HG03108 (cell line): ENCODE results near the gene FAM161B.
"Not testable (repeated sequence)": the region's sequence is repeated elsewhere in the genome, so short reads cannot be mapped to it uniquely, and the experiment has no call there.

Source experiments
- ATAC-seq: cut with Tn5 transposase; IDR thresholded peaks from one replicate; pipeline ENCODE4 v1.9.1; 2021; ENCODE audit warnings: moderate library complexity; ENCODE audit not compliant: unreplicated experiment

FAM161B gene

DNA sequence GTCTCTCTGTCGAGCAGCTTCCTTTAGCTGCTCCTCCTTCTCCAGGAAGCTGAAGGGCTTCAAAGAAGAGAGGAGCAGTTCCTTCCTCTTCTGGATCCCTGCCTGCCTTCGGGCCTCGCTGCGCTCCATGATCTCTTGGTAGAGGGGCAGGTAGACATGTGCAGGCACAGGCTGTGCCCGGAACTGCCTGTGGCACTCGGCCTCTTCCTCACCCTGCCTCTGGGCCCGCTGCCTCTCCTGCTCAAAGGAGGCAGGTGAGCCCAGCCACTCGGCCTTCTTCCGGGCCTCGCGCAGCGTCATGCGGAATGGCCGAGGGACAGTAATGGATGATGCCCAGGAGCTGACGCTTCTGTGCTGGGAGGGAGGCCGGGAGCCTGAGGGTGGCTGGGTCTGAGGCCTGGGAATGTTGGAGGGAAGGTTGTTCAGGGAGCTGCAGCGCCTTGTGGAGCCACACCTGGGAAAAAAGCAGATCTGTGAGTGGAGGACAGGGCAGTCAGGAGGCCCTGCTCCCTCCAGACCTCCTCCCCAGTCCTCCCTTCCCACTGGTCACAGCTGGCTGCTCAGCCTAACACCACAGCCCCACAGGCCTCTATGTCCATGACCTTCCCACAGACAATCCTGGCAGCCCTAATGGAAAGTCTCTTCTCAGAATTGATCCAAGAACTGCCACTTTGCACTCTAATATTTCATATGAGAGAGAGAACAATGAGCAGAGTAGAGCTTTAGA is 5.3 kb downstream of the FAM161B start:
- no peak for ATAC-seq

DNA sequence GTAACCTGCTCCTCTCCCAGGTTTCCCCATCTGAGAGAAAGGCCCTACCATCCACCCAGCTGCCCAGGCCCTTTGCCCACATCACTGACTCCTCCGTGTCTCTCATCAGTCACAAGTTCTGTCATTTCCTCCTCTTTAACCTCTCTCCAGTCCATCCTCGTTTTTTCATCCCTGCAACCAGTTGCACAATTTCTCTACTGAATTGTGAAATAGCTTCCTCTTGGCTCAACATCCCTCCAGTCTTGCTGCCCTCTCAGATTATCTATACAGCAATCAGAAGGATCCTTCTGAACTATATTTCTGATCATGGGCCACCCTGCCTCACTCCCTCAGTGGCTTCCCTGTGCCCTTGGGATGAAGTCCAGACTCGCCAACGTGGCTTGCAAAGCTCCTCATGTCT is 6.8 kb downstream of the FAM161B start:
- ATAC-seq: no peak

DNA sequence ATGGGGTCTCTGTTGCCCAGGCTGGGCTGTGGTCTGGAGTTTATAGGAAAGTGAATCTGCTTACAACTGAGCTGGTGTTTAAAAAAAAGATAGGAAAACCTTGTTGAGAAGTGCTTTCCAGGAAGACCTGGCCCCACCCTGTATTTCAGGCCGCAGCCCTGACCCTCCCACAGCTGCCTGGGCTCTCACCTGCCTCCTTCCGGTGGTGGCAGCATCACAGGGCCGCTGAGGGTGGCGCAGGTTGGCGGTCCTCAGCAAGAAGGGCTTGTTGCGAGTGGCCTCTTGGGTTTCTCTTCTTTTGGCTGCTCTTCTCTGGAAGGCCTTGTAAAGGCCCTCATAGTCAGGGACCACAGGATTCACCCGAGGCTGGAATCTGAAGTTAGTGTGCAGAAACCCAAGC is 7.7 kb downstream of the FAM161B start:
- ATAC-seq: no peak

GRCh38 chr14:73937012-73937411 is 12.9 kb downstream of the FAM161B start:
- ATAC-seq: no peak

DNA sequence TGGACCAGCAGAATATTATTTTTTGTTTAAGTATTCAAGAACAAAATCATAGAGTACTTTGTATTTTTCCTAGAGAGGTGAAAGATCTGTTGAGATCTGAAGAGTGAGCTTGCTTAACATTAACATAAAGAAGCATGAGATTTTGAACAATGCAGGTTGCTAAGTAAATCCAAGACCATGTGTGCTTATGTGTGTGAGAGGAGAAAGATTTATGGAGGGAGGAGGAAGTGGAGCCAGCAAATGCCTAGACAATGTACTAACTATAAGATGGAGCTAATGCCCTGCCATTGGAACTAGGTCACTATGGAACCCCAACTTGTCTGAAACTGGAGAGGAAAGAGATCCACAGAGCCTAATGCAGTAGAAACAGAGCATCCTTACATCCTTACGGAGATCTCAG is 13.3 kb downstream of the FAM161B start:
- ATAC-seq: no peak

- no peak for ATAC-seq
Measured at GRCh38 chr14:73935666-73936065, 14.2 kb downstream of the FAM161B start.

GRCh38 chr14:73924337-73924736 is 25.6 kb downstream of the FAM161B start:
- ATAC-seq: no peak

DNA sequence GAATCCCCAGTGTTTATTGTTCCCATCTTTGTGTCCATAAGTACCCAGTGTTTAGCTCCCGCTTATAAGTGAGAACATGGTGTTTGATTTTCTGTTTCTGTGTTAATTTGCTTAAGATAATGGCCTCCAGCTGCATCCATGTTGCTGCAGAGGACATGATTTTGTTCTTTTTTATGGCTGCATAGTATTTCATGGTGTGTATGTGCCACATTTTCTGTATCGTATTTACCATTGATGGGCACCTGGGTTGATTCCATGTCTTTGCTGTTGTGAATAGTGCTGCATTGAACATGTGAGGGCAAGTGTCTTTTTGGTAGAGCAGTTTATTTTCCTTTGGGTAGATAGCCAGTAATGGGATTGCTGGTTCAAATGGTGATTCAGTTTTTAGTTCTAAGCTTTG is 30.4 kb downstream of the FAM161B start:
- ATAC-seq: not testable (repeated sequence)

DNA sequence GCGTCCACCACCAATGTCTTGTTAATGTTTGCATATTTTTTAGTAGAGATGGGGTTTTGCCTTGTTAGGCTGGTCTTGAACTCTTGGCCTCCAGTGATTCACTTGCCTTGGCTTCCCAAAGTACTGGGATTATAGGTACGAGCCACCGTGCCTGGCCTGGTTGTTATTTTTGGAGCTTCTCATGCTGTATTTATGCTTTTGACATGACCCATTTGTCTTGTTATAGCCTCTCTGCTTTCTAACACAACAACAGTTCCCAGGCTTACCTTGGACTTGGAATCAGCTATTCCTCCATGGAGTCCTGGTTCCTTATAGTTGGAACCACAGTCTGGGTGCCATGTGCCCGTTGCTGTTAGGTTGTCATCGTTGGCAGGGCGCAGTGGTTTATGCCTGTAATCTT is 33.6 kb downstream of the FAM161B start:
- ATAC-seq: no peak

DNA sequence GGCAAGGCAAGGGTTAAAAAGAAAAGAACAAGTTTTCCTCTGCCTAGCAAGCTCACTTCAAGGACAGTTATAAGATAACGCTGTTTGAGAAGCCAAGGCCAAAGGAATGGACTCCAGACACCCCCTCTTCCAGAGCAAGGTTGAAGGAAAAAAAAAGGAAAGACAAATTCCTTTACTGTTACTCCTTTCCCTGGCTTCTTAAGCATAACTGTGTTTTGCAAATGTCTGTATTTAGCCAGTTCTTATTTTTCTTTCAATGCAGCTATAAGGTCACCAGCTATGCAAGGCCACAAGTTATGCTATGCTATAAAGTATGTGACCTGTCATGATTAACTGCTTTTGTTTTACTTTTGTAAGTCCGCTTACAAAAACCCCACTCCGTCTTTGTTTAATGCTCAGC is 36.6 kb downstream of the FAM161B start:
- ATAC-seq: no peak

GRCh38 chr14:73909681-73910080 is 40.2 kb downstream of the FAM161B start:
- ATAC-seq: no peak

DNA sequence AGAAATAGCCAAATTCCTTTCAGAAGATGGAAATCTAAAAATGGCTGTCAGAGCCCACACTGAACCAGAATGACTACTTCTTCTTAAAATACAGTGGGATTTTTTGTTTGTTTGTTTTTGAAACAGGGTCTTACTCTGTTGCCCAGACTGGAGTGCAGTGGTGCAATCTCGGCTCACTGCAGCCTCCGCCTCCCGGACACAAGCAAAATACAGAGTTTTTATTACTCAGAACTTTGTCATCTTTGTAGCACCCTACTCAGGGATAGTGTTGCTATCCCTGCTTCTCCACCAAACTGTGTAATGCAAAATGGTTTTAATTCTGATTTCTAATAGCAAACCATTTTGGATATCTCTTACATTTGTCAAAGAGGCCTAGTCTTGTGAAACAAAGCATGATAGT is 46.9 kb downstream of the FAM161B start:
- no peak for ATAC-seq

GRCh38 chr14:73896521-73896920 is 53.4 kb downstream of the FAM161B start:
- ATAC-seq: no peak

GRCh38 chr14:73895939-73896338 is 54.0 kb downstream of the FAM161B start:
- ATAC-seq: no peak

DNA sequence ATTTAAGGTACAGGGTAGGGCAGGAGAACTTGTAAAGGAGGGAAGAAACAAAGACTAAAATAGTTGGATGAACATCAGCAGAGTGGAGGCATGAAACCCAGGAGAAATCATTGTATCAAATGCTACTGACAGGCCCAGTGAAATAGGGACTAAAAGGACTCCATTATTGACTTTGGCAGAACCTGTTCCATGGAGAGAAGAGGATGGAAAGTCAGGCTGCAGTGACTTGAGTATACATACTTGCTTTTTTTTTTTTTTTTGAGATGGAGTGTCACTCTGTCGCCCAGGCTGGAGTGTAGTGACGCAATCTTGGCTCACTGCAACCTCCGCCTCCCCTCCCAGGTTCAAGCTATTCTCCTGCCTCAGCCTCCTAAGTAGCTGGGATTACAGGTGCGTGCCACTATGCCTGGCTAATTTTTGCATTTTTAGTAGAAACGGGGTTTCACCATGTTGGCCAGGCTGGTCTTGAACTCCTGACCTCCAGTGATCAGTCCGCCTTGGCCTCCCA is 55.7 kb downstream of the FAM161B start:
- ATAC-seq: not testable (repeated sequence)

DNA sequence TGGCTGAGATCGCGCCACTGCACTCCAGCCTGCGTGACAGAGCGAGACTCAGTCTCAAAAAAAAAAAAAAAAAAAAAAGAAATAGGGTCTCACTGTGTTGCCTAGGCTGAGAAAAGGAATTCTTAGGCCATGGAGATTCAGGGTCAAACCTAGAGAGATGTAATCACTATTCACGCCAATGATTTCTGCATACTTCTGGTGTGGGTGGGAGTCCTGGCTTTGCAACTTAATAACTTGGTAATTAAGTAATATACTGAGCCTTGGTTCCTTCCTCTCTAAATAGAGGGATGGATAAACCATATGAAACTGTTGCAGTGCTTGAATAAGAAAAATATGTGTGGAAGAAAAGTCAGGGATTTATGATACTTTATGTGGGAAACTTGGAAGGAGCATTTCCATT is 60.5 kb downstream of the FAM161B start:
- no peak for ATAC-seq

DNA sequence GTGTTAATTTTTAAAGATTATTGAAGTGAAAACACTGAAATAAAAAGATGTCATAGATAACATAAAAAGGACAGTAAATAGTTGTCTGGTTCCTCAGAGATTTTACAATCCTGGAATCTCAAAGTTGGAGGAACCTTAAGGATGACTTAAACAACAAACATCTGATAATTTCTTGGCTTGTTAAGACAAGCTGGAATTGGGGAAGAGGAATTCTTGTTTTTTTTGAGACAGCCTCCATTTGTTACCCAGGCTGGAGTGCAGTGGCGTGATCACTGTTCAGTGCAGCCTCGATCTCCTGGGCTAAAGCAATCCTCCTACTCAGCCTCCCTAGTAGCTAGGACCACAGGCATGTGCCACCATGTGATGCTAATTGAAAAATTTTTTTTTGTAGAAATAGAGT is 60.9 kb downstream of the FAM161B start:
- ATAC-seq: no peak

- ATAC-seq: no peak
Measured at GRCh38 chr14:73888460-73888725, 61.5 kb downstream of the FAM161B start.

DNA sequence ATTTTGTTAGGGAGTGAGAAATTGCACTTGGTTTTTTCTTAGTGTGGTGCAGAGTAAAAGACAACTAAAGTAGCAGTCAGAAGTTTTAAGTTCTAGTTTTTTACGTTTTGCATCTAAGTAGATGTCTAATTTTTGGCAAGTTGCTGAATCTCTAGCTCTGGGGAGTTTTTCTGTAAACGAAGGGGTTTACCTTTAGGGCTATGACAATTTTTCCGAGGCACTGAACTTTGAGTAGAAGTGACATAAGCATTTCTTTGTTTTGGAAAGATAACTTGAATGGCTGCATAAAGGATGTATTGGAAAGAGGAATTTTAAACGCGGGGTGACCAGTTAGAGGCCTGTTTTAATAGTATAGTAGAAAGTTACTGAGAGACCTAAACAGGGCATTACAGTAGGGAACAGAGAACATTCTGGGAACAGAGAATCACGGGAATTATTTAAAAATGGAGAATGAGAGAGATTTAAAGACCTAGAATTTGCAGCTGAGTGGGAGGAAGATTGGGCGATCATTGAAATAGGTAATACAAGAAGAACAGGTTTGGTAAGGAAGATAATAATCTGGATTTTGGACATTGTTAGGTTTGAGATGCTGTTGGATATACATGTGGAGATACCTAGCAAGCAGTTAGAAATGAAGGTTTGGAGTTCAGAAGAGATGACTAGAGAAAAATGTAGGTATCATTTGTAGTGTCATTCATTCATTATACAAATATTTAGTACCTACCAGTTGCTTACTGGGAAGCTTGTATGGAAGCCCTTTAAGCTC is 62.0 kb downstream of the FAM161B start:
- ATAC-seq: no peak

- no peak for ATAC-seq
Measured at GRCh38 chr14:73887318-73887616, 62.6 kb downstream of the FAM161B start.

DNA sequence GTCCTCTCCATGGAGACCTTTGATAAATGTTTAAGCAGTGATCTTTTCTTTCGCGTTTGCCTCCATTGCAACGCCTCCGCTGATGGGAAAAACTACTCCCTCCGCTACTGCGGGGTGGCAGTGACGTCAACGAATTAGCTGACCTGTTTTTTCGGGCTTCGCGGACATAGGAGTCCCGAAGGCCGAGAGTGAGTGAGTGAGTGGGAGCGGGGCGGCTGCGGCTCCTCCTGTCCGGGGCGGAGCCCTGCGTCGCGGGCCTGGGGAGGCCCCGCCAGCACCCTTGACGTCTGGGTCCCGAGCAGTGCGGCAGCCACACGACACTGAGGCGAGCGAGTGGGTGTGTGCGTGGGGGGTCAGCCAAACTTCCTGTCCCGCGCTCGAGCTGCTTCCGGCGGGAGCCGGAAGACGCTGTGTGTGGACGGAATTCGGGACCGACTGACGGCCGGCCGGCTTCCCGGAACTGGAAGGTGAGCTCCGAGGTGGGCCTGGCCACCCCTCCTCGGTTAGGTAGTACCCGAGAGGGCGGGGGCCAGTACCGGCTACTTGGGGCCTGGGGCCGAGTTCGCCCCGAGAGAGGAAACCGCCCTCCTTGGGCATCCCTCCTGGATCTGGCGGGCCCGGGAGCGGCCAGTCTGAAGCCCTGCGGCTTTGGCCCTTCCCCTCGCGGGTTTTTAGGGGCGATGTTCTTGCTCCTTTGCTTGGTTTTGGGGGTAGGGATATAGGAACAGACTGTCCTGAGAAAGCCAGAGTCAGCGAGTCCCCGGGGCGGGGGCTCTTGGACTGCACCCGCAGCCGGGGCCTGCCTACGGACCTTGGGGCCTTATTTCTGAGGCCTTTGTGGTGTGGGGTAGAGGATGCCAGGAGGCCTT is 63.2 kb downstream of the FAM161B start, which contains the start of gene ZNF410:
TSS of gene ZNF410 (plus strand) at position 411 of the 869 bp plus-strand sequence. CDS start 5,317 bp downstream, outside the sequence.
- ATAC-seq: peak; percentile 93
